ENCODE data around the gene FIGNL2. TPM values are rescaled to one million over a fixed set of nuclear protein-coding genes. Genes with fewer than 3 reads are reported as not detected.

Gene FIGNL2
- total and polyA plus RNA-seq, 2 donors = 0.38 to 0.52 TPM

GRCh38 chr12:51784688-51785087, 63.8 kb downstream of the FIGNL2 start:
- peak in 6 of 9 donors; percentile 31 to 72 (median 36) for DNase-seq (ENCODE audit: low read depth in 6 of 9, low spot score in 9 of 9)
- Histone ChIP-seq H3K4me3 (ENCODE audit: low read length in 2 of 2) (no peak overlapping the region), H3K36me3 (ENCODE audit: control insufficient read depth in 2 of 2, insufficient read depth in 2 of 2, low read length in 1 of 2) (no peaks in the 10 kb centered on the region), H3K9me3 (ENCODE audit: control insufficient read depth in 2 of 2, insufficient read depth in 1 of 2, low read length in 1 of 2) (no peaks in the 10 kb centered on the region), H3K27ac (ENCODE audit: low read depth in 1 of 2, low read length in 1 of 2) (peak overlapping the region in 1 of 2 donors; percentile 79), H3K27me3 (ENCODE audit: control insufficient read depth in 2 of 2, insufficient read depth in 1 of 2, low read length in 1 of 2) (no peaks in the 10 kb centered on the region), H3K4me1 (ENCODE audit: control insufficient read depth in 2 of 2, insufficient read depth in 2 of 2, low read length in 2 of 2) (peaks cover 14 to 44% of the 10 kb centered on the region in 2 donors)
- WGBS = 59% methylated on average over 3 of the region's 3 CpGs

DNA sequence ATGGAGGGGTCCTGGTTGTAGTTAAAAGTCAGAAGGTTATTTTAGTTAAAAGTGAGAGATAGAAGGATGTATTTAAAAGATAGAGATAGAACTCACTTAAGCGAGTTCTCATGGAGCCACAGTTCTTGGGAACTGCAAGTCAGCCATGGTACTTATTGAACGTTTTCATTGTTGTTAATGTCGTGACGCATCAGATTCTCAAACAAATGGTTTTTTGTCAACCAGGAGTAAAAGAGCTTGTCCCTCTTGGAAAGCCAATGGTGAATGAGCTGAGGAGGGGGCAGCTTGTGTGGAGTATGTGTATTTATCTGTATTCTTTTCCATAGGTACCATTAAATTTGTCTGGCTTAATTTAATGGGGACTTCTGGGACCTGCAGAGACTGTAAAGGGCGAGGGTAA, 68.6 kb downstream of the FIGNL2 start:
- Histone ChIP-seq H3K9me3 (ENCODE audit: control insufficient read depth in 2 of 2, insufficient read depth in 1 of 2, low read length in 1 of 2) (no peaks in the 10 kb centered on the region), H3K27me3 (ENCODE audit: control insufficient read depth in 2 of 2, insufficient read depth in 1 of 2, low read length in 1 of 2) (no peaks in the 10 kb centered on the region), H3K4me3 (ENCODE audit: low read length in 2 of 2) (no peak overlapping the region), H3K27ac (ENCODE audit: low read depth in 1 of 2, low read length in 1 of 2) (peak overlapping the region; percentile 93 to 94), H3K36me3 (ENCODE audit: control insufficient read depth in 2 of 2, insufficient read depth in 2 of 2, low read length in 1 of 2) (no peaks in the 10 kb centered on the region), H3K4me1 (ENCODE audit: control insufficient read depth in 2 of 2, insufficient read depth in 2 of 2, low read length in 2 of 2) (peaks cover 21 to 50% of the 10 kb centered on the region in 2 donors)
- WGBS = 86% methylated on average over 5 of the region's 5 CpGs
- peak in 1 of 9 donors; percentile 18 for DNase-seq (ENCODE audit: low read depth in 6 of 9, low spot score in 9 of 9)

- no peaks in the 10 kb centered on the region for H3K36me3 ChIP-seq (ENCODE audit: control insufficient read depth in 2 of 2, insufficient read depth in 2 of 2, low read length in 1 of 2)
- no peaks in the 10 kb centered on the region for H3K9me3 ChIP-seq (ENCODE audit: control insufficient read depth in 2 of 2, insufficient read depth in 1 of 2, low read length in 1 of 2)
- H3K27me3 ChIP-seq (ENCODE audit: control insufficient read depth in 2 of 2, insufficient read depth in 1 of 2, low read length in 1 of 2) = no peaks in the 10 kb centered on the region
- H3K4me3 ChIP-seq (ENCODE audit: low read length in 2 of 2) = no peak overlapping the region
- peaks cover 21 to 40% of the 10 kb centered on the region in 2 donors for H3K4me1 ChIP-seq (ENCODE audit: control insufficient read depth in 2 of 2, insufficient read depth in 2 of 2, low read length in 2 of 2)
- H3K27ac ChIP-seq (ENCODE audit: low read depth in 1 of 2, low read length in 1 of 2) = no peak overlapping the region
- no peak for DNase-seq (ENCODE audit: low read depth in 6 of 9, low spot score in 9 of 9)
- over 99% methylated on average over 3 of the region's 3 CpGs for WGBS
These were observed 70.5 kb downstream of the FIGNL2 start for GRCh38 chr12:51777973-51778372.

DNA sequence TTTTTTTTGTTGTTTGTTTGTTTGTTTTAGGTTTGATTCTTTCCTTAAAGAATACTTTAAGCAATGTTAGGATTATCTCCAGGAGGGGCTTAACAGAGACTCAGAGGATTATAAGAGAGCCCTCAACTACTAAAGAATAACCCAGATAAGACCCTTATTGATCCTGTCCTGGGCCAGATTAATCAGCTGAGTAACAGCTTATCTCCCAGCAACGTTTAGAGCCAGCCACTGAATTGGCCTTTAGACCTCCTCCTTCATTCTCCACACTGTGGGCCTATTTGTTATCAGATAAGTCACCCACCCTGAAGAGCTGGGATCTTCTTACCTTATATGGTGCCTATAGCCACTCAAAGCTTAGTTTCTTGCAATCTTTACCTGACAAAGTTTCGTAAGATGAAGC, 71.1 kb downstream of the FIGNL2 start:
- no peaks in the 10 kb centered on the region for H3K36me3 ChIP-seq (ENCODE audit: control insufficient read depth in 2 of 2, insufficient read depth in 2 of 2, low read length in 1 of 2)
- WGBS = 86% methylated on average over 2 of the region's 2 CpGs
- H3K27me3 ChIP-seq (ENCODE audit: control insufficient read depth in 2 of 2, insufficient read depth in 1 of 2, low read length in 1 of 2) = no peaks in the 10 kb centered on the region
- H3K4me1 ChIP-seq (ENCODE audit: control insufficient read depth in 2 of 2, insufficient read depth in 2 of 2, low read length in 2 of 2) = peaks cover 21 to 37% of the 10 kb centered on the region in 2 donors
- H3K27ac ChIP-seq (ENCODE audit: low read depth in 1 of 2, low read length in 1 of 2) = no peak overlapping the region
- no peaks in the 10 kb centered on the region for H3K9me3 ChIP-seq (ENCODE audit: control insufficient read depth in 2 of 2, insufficient read depth in 1 of 2, low read length in 1 of 2)
- H3K4me3 ChIP-seq (ENCODE audit: low read length in 2 of 2) = no peak overlapping the region
- DNase-seq (ENCODE audit: low read depth in 6 of 9, low spot score in 9 of 9) = no peak

GRCh38 chr12:51774933-51775332, 73.6 kb downstream of the FIGNL2 start:
- DNase-seq (ENCODE audit: low read depth in 6 of 9, low spot score in 9 of 9) = no peak
- H3K9me3 ChIP-seq (ENCODE audit: control insufficient read depth in 2 of 2, insufficient read depth in 1 of 2, low read length in 1 of 2) = no peaks in the 10 kb centered on the region
- H3K27me3 ChIP-seq (ENCODE audit: control insufficient read depth in 2 of 2, insufficient read depth in 1 of 2, low read length in 1 of 2) = no peaks in the 10 kb centered on the region
- H3K4me3 ChIP-seq (ENCODE audit: low read length in 2 of 2) = no peak overlapping the region
- H3K36me3 ChIP-seq (ENCODE audit: control insufficient read depth in 2 of 2, insufficient read depth in 2 of 2, low read length in 1 of 2) = no peaks in the 10 kb centered on the region
- no peak overlapping the region for H3K27ac ChIP-seq (ENCODE audit: low read depth in 1 of 2, low read length in 1 of 2)
- peaks cover 9 to 13% of the 10 kb centered on the region in 2 donors for H3K4me1 ChIP-seq (ENCODE audit: control insufficient read depth in 2 of 2, insufficient read depth in 2 of 2, low read length in 2 of 2)
- WGBS = 89% methylated on average over 2 of the region's 2 CpGs

DNA sequence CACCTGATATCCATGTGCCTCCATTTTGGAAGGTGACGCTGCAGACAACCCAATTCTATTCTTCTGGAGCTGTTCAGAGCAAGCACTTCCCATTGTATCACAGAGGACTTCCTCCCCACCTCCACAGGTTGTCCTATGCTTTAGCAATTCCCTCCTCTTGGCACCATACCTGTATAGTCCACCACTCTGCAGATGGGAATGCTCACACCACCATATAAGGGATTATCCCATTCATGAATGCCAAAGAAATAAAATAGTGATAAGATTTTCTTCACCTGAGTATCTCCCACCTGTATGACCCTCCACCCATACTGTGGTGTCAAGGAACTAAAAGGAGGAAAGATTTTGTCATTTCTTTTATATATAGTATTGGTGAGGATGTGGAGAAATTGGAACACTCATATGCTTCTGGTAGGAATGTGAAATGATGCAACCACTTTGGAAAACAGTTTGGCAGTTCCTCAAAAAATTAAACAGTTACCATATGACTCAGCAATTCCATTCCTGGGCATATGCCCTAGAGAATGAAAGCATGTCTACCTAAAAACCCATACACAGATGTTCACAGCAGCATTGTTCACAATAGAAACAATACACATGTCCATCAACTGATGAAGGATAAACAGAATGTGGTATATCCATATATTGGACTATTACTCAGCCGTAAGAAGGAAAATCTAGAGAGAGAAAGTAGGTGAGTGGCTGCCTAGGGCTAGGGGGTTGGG, 75.2 kb downstream of the FIGNL2 start:
- Histone ChIP-seq H3K4me3 (ENCODE audit: low read length in 2 of 2) (no peak overlapping the region), H3K36me3 (ENCODE audit: control insufficient read depth in 2 of 2, insufficient read depth in 2 of 2, low read length in 1 of 2) (peaks cover 0 to 4% of the 10 kb centered on the region in 2 donors), H3K27ac (ENCODE audit: low read depth in 1 of 2, low read length in 1 of 2) (no peak overlapping the region), H3K27me3 (ENCODE audit: control insufficient read depth in 2 of 2, insufficient read depth in 1 of 2, low read length in 1 of 2) (no peaks in the 10 kb centered on the region), H3K9me3 (ENCODE audit: control insufficient read depth in 2 of 2, insufficient read depth in 1 of 2, low read length in 1 of 2) (no peaks in the 10 kb centered on the region), H3K4me1 (ENCODE audit: control insufficient read depth in 2 of 2, insufficient read depth in 2 of 2, low read length in 2 of 2) (no peaks in the 10 kb centered on the region)
- WGBS = 100% methylated on average over 2 of the region's 2 CpGs
- no peak for DNase-seq (ENCODE audit: low read depth in 6 of 9, low spot score in 9 of 9)

- Histone ChIP-seq H3K4me3 (ENCODE audit: low read length in 2 of 2) (no peak overlapping the region), H3K9me3 (ENCODE audit: control insufficient read depth in 2 of 2, insufficient read depth in 1 of 2, low read length in 1 of 2) (no peaks in the 10 kb centered on the region), H3K4me1 (ENCODE audit: control insufficient read depth in 2 of 2, insufficient read depth in 2 of 2, low read length in 2 of 2) (peaks cover 0 to 10% of the 10 kb centered on the region in 2 donors), H3K36me3 (ENCODE audit: control insufficient read depth in 2 of 2, insufficient read depth in 2 of 2, low read length in 1 of 2) (peaks cover 0 to 4% of the 10 kb centered on the region in 2 donors), H3K27me3 (ENCODE audit: control insufficient read depth in 2 of 2, insufficient read depth in 1 of 2, low read length in 1 of 2) (no peaks in the 10 kb centered on the region), H3K27ac (ENCODE audit: low read depth in 1 of 2, low read length in 1 of 2) (no peak overlapping the region)
- no peak for DNase-seq (ENCODE audit: low read depth in 6 of 9, low spot score in 9 of 9)
- 100% methylated on average over 1 of the region's 1 CpG for WGBS
These were observed 77.5 kb downstream of the FIGNL2 start for GRCh38 chr12:51771008-51771407.

Other genes starting within 250 kb of the FIGNL2 start
- not detected for gene ANKRD33, start 39.4 kb upstream of the FIGNL2 start, total RNA-seq
- gene ANKRD33, start 39.4 kb upstream of the FIGNL2 start, polyA plus RNA-seq = 0.02 TPM
- gene ACVRL1, start 58.8 kb upstream of the FIGNL2 start, total RNA-seq = 14.9 TPM
- gene ACVRL1, start 58.8 kb upstream of the FIGNL2 start, polyA plus RNA-seq = 8.9 TPM
- gene ACVR1B, start 103.0 kb upstream of the FIGNL2 start, total RNA-seq = 7.2 TPM
- 9.9 TPM for gene ACVR1B, start 103.0 kb upstream of the FIGNL2 start, polyA plus RNA-seq
- 9.2 TPM for gene TAMALIN, start 158.2 kb upstream of the FIGNL2 start, total RNA-seq
- 47.4 TPM for gene TAMALIN, start 158.2 kb upstream of the FIGNL2 start, polyA plus RNA-seq
- gene NR4A1, start 202.7 kb upstream of the FIGNL2 start, total RNA-seq = 10.4 TPM
- gene NR4A1, start 202.7 kb upstream of the FIGNL2 start, polyA plus RNA-seq = 106 TPM
- gene ATG101, start 221.3 kb upstream of the FIGNL2 start, total RNA-seq = 43.3 TPM
- gene ATG101, start 221.3 kb upstream of the FIGNL2 start, polyA plus RNA-seq = 36.7 TPM
- gene SMIM41, start 231.0 kb upstream of the FIGNL2 start, total RNA-seq = 0.42 TPM
- gene SMIM41, start 231.0 kb upstream of the FIGNL2 start, polyA plus RNA-seq = 0.14 TPM

Data from thymus (tissue), 11 donors.